GM12872 (cell line): ENCODE results near the gene SH3GL2.

Source experiments
- CTCF ChIP-seq: IDR thresholded peaks from 3 replicates; pipeline ENCODE4 v1.5.1; 2011; ENCODE audit warnings: low read depth, mild to moderate bottlenecking, low read length, moderate library complexity; ENCODE audit not compliant: insufficient read depth

Gene SH3GL2

GRCh38 chr9:17611342-17611741 lies 32.5 kb downstream of the SH3GL2 start:
- no peak for TF ChIP-seq CTCF

GRCh38 chr9:17611917-17612316 lies 33.1 kb downstream of the SH3GL2 start:
- TF ChIP-seq CTCF: no peak

- TF ChIP-seq CTCF: no peak
Observed at GRCh38 chr9:17613758-17614157, 34.9 kb downstream of the SH3GL2 start.

GRCh38 chr9:17614250-17614649 lies 35.4 kb downstream of the SH3GL2 start:
- TF ChIP-seq CTCF: no peak

GRCh38 chr9:17614903-17615302 lies 36.0 kb downstream of the SH3GL2 start:
- no peak for TF ChIP-seq CTCF

- TF ChIP-seq CTCF: no peak
Observed at GRCh38 chr9:17622141-17622540, 43.3 kb downstream of the SH3GL2 start.

GRCh38 chr9:17622749-17623148 lies 43.9 kb downstream of the SH3GL2 start:
- TF ChIP-seq CTCF: no peak

- no peak for TF ChIP-seq CTCF
Observed at GRCh38 chr9:17623965-17624364, 45.1 kb downstream of the SH3GL2 start.
